Left ventricle myocardium superior (tissue), 1 donor: Measurements from ENCODE around the gene FAM43B. TPM values are rescaled to one million over a fixed set of nuclear protein-coding genes. Genes with fewer than 3 reads are reported as not detected.
A peak's percentile ranks its signal among the peaks of the same experiment; 100 is the strongest.

Experiments used
- ATAC-seq: fragments of 200-7000 bp; cut with Tn5 transposase; one replicate; pipeline ENCODE4 v1.9.1; 2020; ENCODE audit warnings: mild to moderate bottlenecking, moderate library complexity
- DNase-seq: peaks from one replicate; pipeline ENCODE4 v3.0.0-alpha.2; 2020
- intact Hi-C: fragments of 100-400 bp; cut with micrococcal nuclease; formaldehyde crosslinking; loops from one replicate; pipeline ENCODE4 v1.11.0; 2022
- total RNA-seq: library from RNA; stranded (reverse); fragmentation: NEBNext Ultra II Directional; extraction: Animal tissue kit (Norgen Biotek cat#: 25700); gene quantifications from one replicate; pipeline ENCODE4 v1.2.1, GENCODE V29; 2021
- donor health status: DM: no; HTN: yes; CAD: no; lungs with severe emphysema.

FAM43B gene
- total RNA-seq, 1 donor from 2014 or later, result 2.5 TPM

GRCh38 chr1:20540281-20540680 lies 12.1 kb upstream of the FAM43B start:
- ATAC-seq (no peak), DNase-seq (no peak)
- intact Hi-C loops, result no loop called here

- intact Hi-C loops, result no loop called here
- no peak for DNase-seq
- ATAC-seq, result no peak
These were observed 5.7 kb upstream of the FAM43B start for GRCh38 chr1:20546637-20547036.

- intact Hi-C loops, result no loop called here
- ATAC-seq, result peak; percentile 3
- DNase-seq, result no peak
These were observed 1.2 kb upstream of the FAM43B start for GRCh38 chr1:20551161-20551560.

- intact Hi-C loops, result no loop called here
- peak; percentile 20 for ATAC-seq
- no peak for DNase-seq
These were observed 514 bp downstream of the FAM43B start for GRCh38 chr1:20552728-20553445.

- intact Hi-C loops, result no loop called here
- DNase-seq (no peak), ATAC-seq (peak; percentile 24)
These were observed 2.8 kb downstream of the FAM43B start for GRCh38 chr1:20555025-20555757.

- no peak for DNase-seq
- intact Hi-C loops, result no loop called here
- ATAC-seq, result no peak
These were observed 3.4 kb downstream of the FAM43B start for GRCh38 chr1:20555758-20556120.

- intact Hi-C loops, result no loop called here
- ATAC-seq (peak; percentile 33), DNase-seq (no peak)
These were observed 5.8 kb downstream of the FAM43B start for GRCh38 chr1:20558191-20558590.

- intact Hi-C loops, result no loop called here
- ATAC-seq (no peak), DNase-seq (no peak)
These were observed 8.6 kb downstream of the FAM43B start for GRCh38 chr1:20560966-20561365.

- DNase-seq (no peak), ATAC-seq (no peak)
- intact Hi-C loops, result no loop called here
These were observed 12.9 kb downstream of the FAM43B start for GRCh38 chr1:20565234-20565633.

- DNase-seq, result no peak
These were observed 17.2 kb downstream of the FAM43B start for GRCh38 chr1:20569523-20570098.

GRCh38 chr1:20571427-20571826 lies 19.1 kb downstream of the FAM43B start:
- DNase-seq (no peak), ATAC-seq (no peak)
- intact Hi-C loops, result loop anchor here (10.0 kb wide), 1 partner anchor 53 kb away; no protein-coding TSS in a partner anchor

More at GRCh38 chr1:20569523-20570098, 17.2 kb downstream of the FAM43B start:
- intact Hi-C loops, result loop anchor here (10.0 kb wide), 1 partner anchor 55 kb away; no protein-coding TSS in a partner anchor
- ATAC-seq, result no peak

- ATAC-seq, result no peak
- no peak for DNase-seq
- intact Hi-C loops, result loop anchor here (10.0 kb wide), 1 partner anchor 51 kb away; no protein-coding TSS in a partner anchor
These were observed 21.6 kb downstream of the FAM43B start for GRCh38 chr1:20573987-20574386.

- ATAC-seq (peak; percentile 96), DNase-seq (peak; percentile 91)
- intact Hi-C loops, result loop anchor here (10.0 kb wide), 1 partner anchor 50 kb away; no protein-coding TSS in a partner anchor
These were observed 22.5 kb downstream of the FAM43B start for GRCh38 chr1:20574686-20575540.

- ATAC-seq (no peak), DNase-seq (no peak)
- intact Hi-C loops, result loop anchor here (10.0 kb wide), 1 partner anchor 49 kb away; no protein-coding TSS in a partner anchor
These were observed 23.4 kb downstream of the FAM43B start for GRCh38 chr1:20575541-20576336.

- intact Hi-C loops, result loop anchor here (10.0 kb wide), 1 partner anchor 47 kb away; no protein-coding TSS in a partner anchor
These were observed 25.7 kb downstream of the FAM43B start for GRCh38 chr1:20578062-20578461.

GRCh38 chr1:20578721-20579395 lies 26.5 kb downstream of the FAM43B start:
- intact Hi-C loops, result loop anchor here (10.0 kb wide), 1 partner anchor 46 kb away; no protein-coding TSS in a partner anchor
- no peak for ATAC-seq
- no peak for DNase-seq

More at GRCh38 chr1:20578062-20578461, 25.7 kb downstream of the FAM43B start:
- ATAC-seq (no peak), DNase-seq (no peak)

GRCh38 chr1:20584890-20585289 lies 32.5 kb downstream of the FAM43B start:
- intact Hi-C loops, result no loop called here
- ATAC-seq (no peak), DNase-seq (no peak)
